NCI-H510A (cell line): Measurements from ENCODE around the gene VEGFB.

ENCODE experiments used
- DNase-seq: peaks from one replicate; lab custom pipeline; 2025; lab: John Stamatoyannopoulos, UW

Gene VEGFB, protein sequence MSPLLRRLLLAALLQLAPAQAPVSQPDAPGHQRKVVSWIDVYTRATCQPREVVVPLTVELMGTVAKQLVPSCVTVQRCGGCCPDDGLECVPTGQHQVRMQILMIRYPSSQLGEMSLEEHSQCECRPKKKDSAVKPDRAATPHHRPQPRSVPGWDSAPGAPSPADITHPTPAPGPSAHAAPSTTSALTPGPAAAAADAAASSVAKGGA

DNA sequence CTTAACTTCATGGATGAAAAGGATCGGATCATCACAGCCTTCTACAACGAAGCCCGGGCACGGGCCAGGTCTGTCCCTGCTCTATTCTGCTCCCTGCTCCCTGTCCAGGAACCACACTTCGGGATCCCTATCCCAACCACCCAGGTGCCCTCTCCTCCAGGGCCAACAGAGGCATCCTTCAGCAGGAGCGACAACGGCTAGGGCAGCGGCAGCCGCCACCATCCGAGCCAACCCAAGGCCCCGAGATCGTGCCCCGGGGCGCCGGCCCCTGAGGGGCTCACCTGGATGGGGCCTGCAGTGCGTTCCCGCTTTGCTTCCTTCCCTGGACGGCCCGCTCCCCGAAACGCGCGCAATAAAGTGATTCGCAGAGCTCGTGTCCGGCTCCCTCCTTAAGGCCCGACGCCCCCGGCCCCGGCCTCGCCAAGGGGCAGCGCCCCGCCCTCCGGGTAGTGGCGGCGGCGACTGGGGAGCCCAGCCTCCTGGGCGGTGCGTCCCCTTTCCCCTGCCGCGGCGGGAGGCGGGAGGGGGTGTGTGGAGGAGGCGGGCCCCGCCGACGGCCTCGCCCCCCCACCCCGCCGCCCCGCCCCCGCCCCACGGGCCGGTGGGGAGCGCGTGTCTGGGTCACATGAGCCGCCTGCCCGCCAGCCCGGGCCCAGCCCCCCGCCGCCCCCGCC lies at the start of gene VEGFB:
VEGFB (plus strand) TSS at position 672 of the 674 bp plus-strand sequence. CDS start 250 bp downstream, outside the sequence.
- peak; percentile 66 for DNase-seq

DNA sequence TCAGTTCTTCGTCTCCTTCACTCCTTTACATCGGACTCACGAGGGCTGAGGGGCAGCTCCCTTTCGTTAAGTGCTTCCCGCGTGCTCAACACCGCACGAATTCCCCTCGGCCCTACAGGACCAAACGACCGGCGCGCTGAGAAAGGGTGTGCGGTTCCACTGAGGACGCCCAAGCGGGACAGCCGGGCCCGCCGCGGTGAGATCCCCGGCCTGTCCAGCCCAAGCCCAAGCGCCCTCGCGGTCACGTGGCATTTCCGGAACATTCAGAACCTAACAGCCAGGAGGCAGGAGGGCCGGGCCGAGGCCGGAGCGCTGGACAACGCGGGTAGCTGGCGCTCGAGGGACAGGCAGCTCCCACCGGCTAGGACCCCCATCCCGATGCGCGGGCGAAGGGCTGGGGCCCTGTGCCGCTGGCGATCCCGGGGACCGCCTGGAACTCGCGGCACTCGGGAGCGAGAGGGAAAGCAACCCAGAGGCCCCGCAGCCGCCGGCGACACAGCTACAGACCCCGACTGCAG lies 49.1 kb upstream of the VEGFB start:
- DNase-seq, result peak; percentile 66

DNA sequence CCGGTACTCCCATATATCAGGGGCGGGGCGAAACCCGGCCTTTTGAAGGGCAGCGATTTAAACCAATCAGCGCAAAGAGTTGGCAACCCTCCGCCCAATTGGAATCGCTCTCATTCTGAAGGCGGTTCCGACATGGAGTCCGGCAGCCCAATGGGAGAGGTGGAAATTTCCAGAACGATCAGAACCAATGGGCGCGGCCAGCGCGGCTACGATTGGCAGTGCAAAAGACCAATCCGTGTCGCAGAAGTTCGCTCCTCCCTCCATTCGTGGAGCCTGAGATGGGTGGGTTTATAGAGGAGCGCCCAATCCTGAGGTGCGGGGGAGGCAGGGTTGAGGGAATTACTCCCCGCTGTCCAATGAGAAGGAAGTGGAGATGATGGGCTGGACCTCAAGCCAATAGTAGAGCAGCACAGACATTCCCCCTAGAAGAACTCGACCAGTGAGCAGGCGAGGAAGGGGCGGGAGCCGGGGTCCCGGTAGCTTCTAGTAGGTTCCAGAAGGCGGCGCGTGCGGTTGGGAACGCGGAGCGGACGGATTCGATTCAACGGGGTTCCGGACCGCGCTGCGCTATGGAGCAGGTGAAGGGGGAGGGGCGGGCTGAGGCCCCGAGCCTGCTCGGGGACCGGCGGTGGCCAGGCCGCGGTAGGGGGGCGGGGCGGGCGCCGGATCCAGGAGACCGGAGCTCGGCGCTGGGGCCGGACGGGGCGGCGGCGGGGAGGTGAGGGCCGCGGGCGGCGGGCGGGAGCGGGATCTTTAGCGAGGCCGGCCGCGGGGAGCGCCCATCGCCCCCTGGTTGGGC lies 48.5 kb upstream of the VEGFB start, which contains the start of gene STIP1:
STIP1 (plus strand) TSS at position 479 of the 799 bp plus-strand sequence; CDS start at position 570, 91 bp downstream.
- DNase-seq, result peak; percentile 99

DNA sequence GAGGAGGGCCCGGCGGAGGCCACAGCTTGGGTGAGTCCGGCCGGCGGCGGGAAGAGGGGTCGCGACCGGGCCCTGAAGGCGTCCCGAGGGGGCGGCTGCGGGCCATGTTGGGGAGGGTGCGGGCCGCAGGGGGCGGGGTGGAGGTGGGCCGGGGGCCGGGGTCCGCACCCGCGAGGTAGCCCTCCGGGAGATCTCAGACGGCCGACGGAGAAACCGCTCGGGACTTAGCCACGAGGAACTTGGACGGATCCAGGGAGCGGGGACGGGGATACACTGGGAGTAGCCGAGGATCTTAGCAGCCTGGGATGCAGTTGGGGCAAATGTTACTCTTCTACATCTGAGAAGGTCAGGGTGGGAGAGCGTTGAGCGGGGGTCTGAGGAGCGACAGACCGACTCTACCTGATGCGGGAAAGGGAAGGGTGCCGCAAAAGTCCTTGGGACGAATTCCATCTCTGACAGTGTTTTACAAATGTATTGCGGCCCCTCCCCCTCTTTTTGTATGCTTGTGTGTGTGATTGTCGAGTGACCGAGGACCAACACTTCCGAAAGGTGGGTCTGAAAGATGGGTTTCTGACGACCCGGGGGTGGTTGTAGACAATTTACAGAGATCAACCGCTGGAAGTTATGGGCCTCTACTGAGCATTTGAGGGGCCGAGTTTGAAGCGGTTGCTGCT lies 47.8 kb upstream of the VEGFB start:
- no peak for DNase-seq

DNA sequence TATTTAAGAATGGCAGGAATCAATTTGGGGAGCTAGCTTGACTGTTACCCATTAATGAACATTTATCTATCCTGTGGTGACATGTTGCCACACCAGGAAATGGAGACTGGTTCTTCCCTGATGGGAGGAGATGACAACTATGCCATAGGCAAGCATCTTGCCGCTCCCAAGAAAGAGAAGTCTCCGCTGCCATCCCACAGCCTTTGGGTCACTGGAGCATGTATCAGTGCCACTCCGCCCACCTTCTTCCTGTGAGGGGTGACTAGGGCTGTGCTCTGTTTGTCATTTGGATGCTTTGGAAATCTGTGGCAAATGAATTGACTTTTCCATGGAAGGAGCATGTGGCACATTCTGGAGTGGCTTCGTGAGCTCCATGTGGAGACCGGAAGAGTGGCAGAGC lies 42.0 kb upstream of the VEGFB start:
- no peak for DNase-seq

DNA sequence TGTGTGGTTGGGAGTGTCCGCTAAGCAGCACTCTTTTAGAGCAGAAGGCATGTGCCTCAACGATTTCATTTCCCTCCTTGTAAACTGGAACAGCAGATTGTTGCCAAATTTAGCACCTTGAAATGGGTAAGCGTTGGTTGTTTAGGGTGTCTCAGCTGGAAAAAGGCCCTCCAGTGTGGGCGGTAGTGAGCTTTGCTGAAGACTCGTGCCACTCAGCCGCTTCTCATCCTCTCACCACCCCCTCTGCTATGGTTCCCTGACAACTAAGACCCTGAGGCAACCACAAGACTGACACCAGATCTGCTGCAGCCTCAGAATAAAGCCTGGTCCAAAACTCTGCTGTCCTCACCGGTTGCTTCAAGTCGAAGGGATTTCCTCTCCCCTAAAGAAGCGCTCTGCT lies 37.8 kb upstream of the VEGFB start:
- no peak for DNase-seq

DNA sequence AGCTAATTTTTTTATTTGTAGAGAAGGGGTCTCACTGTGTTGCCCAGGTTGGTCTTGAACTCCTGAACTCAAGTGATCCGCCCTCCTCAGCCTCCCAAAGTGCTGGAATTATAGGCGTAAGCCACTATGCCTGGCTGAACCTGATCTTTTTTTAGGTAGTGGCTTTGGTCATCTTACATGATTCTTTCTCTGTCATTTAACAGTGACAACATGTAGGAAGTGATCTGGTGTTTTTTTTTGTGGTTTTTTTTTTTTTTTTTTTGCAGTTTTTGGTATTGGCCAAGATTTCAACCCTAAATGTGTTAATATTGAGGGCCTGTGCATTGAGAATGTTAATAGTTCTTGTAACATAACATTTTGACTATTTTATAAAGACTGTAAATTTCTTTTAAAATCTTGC lies 35.9 kb upstream of the VEGFB start:
- DNase-seq, result no peak

DNA sequence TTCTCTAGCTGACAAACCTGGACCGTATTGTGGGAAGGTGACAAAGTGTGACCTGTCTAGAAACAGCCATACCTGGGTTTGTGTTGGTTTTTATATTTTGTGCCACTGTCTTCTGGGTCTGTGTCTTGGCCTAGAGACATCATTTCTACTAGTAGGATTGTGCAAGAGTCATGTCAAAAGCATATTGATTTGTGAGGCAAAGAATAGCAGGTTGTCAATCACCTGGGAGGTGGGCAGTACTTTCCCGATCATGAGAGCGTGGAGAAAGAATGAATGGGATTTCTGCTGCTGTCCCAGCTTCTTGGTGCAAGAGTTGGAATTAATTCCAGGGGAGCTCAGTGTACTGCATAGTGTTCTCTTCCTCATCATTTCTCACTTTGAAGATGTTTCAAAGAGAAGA lies 32.8 kb upstream of the VEGFB start:
- DNase-seq, result no peak

DNA sequence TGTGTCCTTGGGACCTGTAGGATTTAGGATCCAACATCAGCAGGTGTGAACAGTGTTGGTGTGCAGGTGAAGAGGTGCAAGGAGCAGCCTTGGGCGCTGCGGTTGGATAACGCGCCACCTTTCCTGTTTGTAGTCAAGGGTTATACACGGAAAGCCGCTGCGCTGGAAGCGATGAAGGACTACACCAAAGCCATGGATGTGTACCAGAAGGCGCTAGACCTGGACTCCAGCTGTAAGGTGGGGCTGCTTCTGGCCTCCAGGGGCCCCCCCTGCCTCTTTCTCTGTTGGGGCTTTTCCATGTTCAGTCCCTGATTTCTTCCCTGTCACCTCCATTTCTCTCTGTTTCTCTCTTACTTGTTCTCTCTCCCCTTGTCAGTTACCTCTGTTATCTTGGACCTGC lies 31.4 kb upstream of the VEGFB start:
- no peak for DNase-seq

DNA sequence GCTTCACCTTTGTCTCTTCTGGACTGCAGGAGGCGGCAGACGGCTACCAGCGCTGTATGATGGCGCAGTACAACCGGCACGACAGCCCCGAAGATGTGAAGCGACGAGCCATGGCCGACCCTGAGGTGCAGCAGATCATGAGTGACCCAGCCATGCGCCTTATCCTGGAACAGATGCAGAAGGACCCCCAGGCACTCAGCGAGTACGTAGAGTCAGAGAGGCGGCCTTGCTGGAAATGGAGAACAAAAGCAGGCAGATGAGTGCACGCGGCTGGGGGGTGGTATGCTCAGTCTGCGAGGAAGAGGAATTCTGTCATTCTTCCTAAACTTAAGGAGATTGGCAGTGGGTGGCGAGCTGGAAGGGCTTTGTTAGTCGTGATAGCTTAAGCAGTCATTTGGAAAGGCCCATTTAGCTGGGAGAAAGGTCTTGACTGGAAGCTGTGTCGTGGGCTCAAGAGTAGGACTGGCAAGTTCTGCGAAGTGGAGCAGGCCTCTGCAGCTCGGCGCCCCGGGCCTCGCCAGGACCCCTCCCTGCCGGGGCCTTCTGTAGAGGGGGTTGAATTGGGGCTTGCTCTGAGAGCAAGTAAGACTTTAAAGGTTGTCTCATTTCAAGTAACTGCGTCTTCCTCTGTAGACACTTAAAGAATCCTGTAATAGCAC lies 30.8 kb upstream of the VEGFB start:
- no peak for DNase-seq

DNA sequence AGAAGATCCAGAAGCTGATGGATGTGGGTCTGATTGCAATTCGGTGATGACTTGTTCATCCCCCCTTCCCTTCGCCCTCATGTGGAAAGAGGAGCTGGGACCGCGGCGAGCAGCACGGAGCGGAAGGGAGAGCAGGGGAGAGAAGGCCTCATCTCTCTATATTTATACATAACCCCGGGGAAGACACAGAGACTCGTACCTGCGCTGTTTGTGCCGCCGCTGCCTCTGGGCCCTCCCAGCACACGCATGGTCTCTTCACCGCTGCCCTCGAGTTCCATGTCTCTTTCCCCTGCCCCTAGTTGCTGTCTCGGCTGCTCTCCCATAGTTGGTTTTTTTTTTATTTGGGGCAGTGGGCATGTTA lies 30.3 kb upstream of the VEGFB start:
- DNase-seq, result no peak

DNA sequence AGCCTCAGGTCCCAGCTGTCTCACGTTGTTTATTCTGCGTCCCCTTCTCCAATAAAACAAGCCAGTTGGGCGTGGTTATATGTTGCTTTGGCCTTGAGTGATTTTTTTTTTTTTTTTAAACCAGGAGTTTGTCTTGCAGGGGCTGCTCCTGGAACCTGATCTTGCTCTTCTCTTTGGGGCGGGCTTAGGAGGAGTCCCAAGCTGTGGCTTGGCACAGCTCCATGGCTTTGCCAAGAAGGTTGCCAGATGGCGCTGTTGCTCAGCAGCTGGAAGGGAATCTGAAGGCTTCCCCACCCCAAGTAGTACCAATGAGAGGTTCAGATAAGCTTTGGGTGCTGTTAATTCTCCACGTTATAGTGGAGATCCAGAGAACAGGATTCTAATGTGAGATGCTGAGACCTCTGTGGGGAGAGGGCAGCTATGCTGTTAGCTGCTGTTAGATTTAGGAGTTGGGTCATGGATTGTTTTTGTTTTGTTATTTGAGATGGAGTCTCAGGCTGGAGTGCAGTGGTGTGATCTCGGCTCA lies 29.9 kb upstream of the VEGFB start:
- peak; percentile 59 for DNase-seq

DNA sequence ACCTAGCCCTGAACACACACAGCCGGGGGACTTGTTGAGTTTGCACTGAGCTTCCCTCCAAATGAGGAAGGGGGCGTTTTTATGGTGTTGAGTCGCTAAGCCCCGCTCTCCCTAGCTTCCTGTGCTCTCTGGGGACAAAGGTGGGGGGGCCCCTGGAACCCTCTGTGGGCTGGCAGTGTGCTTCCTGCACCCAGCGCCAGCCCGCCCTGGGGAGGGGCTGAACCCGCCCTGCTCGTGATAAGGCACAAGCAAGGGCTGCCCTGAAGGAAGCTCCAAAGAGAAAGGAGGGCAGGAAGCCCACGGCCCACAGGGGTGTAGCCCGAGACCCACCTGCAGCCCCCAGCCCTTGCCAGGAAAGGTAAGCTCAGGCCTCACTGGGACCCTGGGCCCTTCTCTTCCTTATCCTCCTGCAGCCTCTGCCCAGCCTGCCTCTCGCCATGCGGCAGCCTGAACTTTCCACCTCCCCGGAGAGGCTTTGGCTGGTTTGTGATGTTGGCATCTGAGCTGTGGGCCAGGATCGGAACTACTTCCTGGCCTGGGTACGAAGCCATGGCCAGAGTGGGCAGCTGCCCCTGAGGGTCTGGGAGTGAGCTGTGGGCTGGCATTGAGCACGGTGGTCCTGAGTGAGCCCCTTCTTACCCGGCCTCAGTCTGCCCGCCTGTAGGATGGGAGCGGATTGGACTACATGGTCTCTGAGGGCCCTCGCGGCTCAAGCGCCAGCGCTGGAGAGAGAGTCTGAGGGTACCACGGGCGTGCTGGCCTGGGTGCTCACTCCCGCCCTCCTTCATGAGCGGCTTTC lies 27.7 kb upstream of the VEGFB start, which contains the start of gene FERMT3:
FERMT3 (plus strand) TSS at position 265 of the 799 bp plus-strand sequence. CDS start 644 bp downstream, outside the sequence.
- no peak for DNase-seq

DNA sequence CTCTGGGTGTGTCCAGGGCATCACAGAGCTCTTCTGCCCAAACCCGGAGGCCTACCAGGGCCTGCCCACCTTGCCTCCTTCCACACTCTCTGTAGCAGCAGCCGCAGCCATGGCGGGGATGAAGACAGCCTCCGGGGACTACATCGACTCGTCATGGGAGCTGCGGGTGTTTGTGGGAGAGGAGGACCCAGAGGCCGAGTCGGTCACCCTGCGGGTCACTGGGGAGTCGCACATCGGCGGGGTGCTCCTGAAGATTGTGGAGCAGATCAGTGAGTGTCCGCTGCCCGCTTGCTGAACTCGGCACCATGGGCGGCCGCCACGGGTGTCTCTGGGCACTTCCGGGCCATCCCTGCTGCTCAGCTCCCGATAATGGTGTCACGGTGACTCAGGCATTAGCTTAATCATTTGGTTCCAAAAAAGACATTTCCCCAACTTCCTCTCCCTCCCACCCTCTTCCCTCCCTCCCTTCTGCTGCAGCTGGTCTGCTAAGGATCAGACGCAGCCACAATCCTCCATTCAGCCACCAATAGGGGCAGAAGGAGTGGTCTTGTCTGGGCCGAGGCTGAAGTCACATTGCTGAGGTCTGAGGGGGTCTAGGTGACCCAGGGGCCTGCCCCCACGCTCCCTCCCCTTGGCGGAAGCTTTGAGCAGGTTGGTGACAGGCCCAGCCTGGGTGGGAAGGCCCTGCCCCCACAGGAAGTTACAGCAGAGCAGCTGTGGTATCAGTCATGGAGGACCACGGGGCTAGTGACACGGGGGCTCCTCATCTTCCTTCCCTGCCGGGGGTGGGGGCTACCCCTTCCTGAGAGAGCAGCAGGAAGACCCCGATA lies 26.9 kb upstream of the VEGFB start:
- no peak for DNase-seq

DNA sequence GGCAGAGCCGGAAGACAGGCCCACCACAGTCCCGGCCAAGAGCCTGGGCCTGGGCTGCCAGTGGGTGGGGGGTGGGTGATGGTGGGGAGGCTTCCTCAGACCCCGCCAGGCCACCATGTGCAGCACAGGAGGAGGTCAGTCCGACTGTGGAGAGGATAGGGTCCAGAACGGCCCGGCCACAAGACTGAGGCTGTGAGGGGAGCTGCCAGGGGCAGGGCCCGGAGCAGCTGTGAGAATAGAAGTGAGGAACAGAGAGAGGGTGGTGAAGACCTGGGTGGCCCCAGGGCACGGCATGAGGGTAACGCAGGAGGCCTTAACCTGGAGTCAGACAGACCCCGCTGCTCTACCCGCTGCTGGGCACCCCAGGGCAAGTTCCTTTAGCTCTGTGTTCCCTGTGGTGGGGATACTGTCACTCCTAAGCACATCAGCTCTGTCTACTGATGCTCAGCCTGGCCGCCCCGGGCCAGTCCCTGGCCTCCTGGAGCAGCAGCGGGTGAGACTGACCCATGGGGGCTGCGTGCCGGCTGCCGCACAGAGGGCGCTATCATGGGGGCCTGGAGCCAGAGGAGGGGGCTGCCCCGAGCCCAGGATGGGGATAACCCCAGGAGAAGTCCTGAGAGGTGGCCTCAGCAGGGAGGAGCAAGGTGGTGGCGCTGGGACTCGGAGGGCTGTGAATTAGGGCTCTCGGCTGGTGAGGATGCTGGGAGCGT lies 26.1 kb upstream of the VEGFB start:
- no peak for DNase-seq

DNA sequence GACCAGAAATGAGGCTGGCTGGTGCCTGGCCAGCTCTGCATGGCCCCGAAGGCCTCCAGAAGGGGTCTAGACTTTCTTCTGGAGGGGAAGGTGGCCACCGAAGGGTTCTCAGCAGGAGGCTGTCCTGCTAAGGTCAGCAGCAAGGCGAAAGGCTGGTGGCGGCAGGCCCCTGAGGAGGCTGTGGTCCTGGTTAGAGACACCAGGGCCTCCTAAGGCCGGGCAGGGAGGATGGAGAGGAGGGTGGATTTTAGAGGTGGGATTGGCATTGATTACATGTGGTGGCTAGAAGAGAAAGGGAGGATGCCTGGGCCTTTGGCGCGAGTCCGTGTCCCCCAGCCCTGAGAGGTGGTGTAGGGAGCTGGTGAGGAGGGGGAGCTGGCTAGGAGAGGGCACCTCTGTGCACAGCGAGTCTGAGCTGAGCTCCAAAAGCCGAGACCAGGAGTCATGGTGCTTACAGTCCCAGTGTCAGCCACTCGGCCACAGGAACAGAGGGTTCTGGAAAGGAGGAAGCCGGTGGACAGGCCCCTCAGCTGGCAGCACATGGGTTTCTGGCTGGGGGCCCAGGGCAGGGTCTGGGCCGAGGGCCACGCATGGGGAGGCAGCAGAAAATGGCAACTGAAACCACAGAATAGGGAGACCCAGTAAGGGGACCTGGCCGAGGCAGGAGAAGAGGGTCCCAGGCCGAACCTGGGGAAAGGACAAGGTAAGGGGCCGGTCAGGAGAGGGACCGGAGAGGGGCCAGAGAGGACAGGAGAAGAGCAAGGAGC lies 25.4 kb upstream of the VEGFB start:
- DNase-seq, result no peak

DNA sequence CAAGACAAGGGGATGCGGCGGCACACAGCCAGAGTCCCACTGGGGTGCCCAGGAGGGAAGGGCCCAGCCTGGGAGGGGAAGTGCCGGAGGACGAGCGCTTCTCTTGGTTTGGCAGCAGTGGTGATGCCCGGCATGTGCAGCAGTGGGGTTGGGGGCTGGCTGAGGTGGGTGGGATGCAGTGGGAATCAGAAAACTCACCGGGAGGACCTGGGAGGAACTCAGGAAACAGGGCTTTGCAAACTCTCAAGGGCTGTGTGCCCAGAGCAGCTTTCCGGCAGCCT lies 24.9 kb upstream of the VEGFB start:
- DNase-seq, result no peak

DNA sequence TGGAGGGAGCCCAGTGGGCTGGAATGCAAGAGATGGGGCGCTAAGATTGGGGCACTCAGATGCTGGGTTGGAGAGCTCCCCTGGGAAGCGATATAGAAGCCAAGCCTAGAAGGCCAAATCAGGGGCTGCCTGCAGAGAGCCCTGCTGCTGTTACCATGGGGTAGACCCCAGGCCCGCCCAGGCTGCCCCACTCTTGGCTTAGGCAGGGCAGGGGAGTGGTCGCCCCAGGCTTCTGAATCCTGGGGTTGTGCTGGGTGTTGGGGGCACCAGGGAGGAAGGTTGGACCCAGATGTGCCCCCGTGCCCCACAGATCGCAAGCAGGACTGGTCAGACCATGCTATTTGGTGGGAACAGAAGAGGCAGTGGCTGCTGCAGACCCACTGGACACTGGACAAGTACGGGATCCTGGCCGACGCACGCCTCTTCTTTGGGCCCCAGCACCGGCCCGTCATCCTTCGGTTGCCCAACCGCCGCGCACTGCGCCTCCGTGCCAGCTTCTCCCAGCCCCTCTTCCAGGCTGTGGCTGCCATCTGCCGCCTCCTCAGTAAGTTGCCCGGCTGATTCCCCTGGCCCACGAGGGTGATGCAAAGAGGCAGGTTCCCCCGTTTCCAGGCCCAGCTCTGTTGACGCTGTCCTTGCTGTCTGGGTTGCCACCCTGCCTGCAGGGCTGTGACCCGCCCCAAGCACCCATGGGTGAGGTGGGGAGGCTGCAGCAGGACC lies 23.9 kb upstream of the VEGFB start:
- no peak for DNase-seq
